ENCODE results near the gene TOM1L1. TPM values are rescaled to one million over a fixed set of nuclear protein-coding genes. Genes with fewer than 3 reads are reported as not detected.

Gene TOM1L1
- polyA plus RNA-seq, 1 experiment = 37.8 TPM

GRCh38 chr17:54891176-54891821, 9.4 kb upstream of the TOM1L1 start:
- ChIA-PET POLR2A (no interaction called here), CTCF (interaction anchor here (0.6 to 1.0 kb wide), 3 partner anchors 10 to 688 kb away, joined by 3 to 4 read pairs (median 4); no protein-coding TSS in a partner anchor)
- no peak overlapping the region for H3K27ac ChIP-seq (ENCODE audit: low read depth, low read length)
- H3K4me3 ChIP-seq (ENCODE audit: low read depth, low read length) = no peak overlapping the region
- no peaks in the 10 kb centered on the region for H3K9me3 ChIP-seq (ENCODE audit: control insufficient read depth, insufficient read depth, low read length)
- H3K27me3 ChIP-seq (ENCODE audit: control insufficient read depth, insufficient read depth, low read length) = no peaks in the 10 kb centered on the region
- TF ChIP-seq CTCF (IDR thresholded peaks at IDR 0.05; ENCODE audit: low read depth, low read length) = peak; percentile 56
- DNase-seq (ENCODE audit: low read depth, low spot score) = peak; percentile 57

- no peaks in the 10 kb centered on the region for H3K27me3 ChIP-seq (ENCODE audit: control insufficient read depth, insufficient read depth, low read length)
- ChIA-PET CTCF (no interaction called here), POLR2A (no interaction called here)
- no peak overlapping the region for H3K27ac ChIP-seq (ENCODE audit: low read depth, low read length)
- H3K4me3 ChIP-seq (ENCODE audit: low read depth, low read length) = no peak overlapping the region
- no peak for DNase-seq (ENCODE audit: low read depth, low spot score)
- TF ChIP-seq CTCF (IDR thresholded peaks at IDR 0.05; ENCODE audit: low read depth, low read length) = no peak
- no peaks in the 10 kb centered on the region for H3K9me3 ChIP-seq (ENCODE audit: control insufficient read depth, insufficient read depth, low read length)
These were observed 8.3 kb upstream of the TOM1L1 start for GRCh38 chr17:54892360-54892759.

GRCh38 chr17:54898576-54898975, 2.1 kb upstream of the TOM1L1 start:
- POLR2A ChIA-PET = no interaction called here
- Histone ChIP-seq H3K4me3 (ENCODE audit: low read depth, low read length) (no peak overlapping the region), H3K27ac (ENCODE audit: low read depth, low read length) (no peak overlapping the region), H3K9me3 (ENCODE audit: control insufficient read depth, insufficient read depth, low read length) (no peaks in the 10 kb centered on the region), H3K27me3 (ENCODE audit: control insufficient read depth, insufficient read depth, low read length) (no peaks in the 10 kb centered on the region)
- CTCF ChIA-PET = no interaction called here
- no peak for DNase-seq (ENCODE audit: low read depth, low spot score)
- TF ChIP-seq CTCF (IDR thresholded peaks at IDR 0.05; ENCODE audit: low read depth, low read length) = no peak

- DNase-seq (ENCODE audit: low read depth, low spot score) = no peak
- ChIA-PET CTCF (no interaction called here), POLR2A (no interaction called here)
- H3K27ac ChIP-seq (ENCODE audit: low read depth, low read length) = no peak overlapping the region
- TF ChIP-seq CTCF (IDR thresholded peaks at IDR 0.05; ENCODE audit: low read depth, low read length) = no peak
- no peak overlapping the region for H3K4me3 ChIP-seq (ENCODE audit: low read depth, low read length)
- H3K9me3 ChIP-seq (ENCODE audit: control insufficient read depth, insufficient read depth, low read length) = no peaks in the 10 kb centered on the region
- no peaks in the 10 kb centered on the region for H3K27me3 ChIP-seq (ENCODE audit: control insufficient read depth, insufficient read depth, low read length)
These were observed 1.5 kb upstream of the TOM1L1 start for GRCh38 chr17:54899201-54899600.

- H3K4me3 ChIP-seq (ENCODE audit: low read depth, low read length) = peak overlapping the region; percentile 89
- H3K9me3 ChIP-seq (ENCODE audit: control insufficient read depth, insufficient read depth, low read length) = no peaks in the 10 kb centered on the region
- no peak for DNase-seq (ENCODE audit: low read depth, low spot score)
- ChIA-PET POLR2A (no interaction called here), CTCF (no interaction called here)
- no peaks in the 10 kb centered on the region for H3K27me3 ChIP-seq (ENCODE audit: control insufficient read depth, insufficient read depth, low read length)
- H3K27ac ChIP-seq (ENCODE audit: low read depth, low read length) = no peak overlapping the region
- no peak for TF ChIP-seq CTCF (IDR thresholded peaks at IDR 0.05; ENCODE audit: low read depth, low read length)
These were observed 763 bp upstream of the TOM1L1 start for GRCh38 chr17:54899721-54900456.
